GM06990 (cell line): Measurements from ENCODE around the gene NIPAL4.

Source experiments
- DNase-seq: peaks from one replicate; pipeline ENCODE4 v3.0.0-alpha.2; 2011; ENCODE audit not compliant: insufficient read length; ENCODE audit errors: extremely low read depth
- H3K27me3 ChIP-seq: replicated peaks from 2 replicates; pipeline ENCODE4 v1.6.0; 2011; ENCODE audit warnings: low read length; ENCODE audit not compliant: control insufficient read depth, insufficient read depth
- H3K36me3 ChIP-seq: 2 replicates; pipeline ENCODE4 v1.5.1; 2011; ENCODE audit warnings: low read length; ENCODE audit not compliant: control insufficient read depth, insufficient read depth
- H3K4me3 ChIP-seq: replicated peaks from 2 replicates; pipeline ENCODE4 v1.5.1; 2011; ENCODE audit warnings: low read depth, mild to moderate bottlenecking, control low read depth, low read length
- CTCF ChIP-seq: IDR thresholded peaks from 2 replicates; pipeline ENCODE4 v1.5.1; 2011; ENCODE audit warnings: low read length, control low read depth, mild to moderate bottlenecking, inconsistent platforms; ENCODE audit not compliant: insufficient read depth, poor library complexity, severe bottlenecking

Gene NIPAL4

GRCh38 chr5:157509587-157509986, 49.6 kb downstream of the NIPAL4 start:
- TF ChIP-seq CTCF = no peak
- no peaks in the 10 kb centered on the region for H3K27me3 ChIP-seq
- DNase-seq = no peak
- H3K36me3 ChIP-seq = peaks cover 10% of the 10 kb centered on the region
- H3K4me3 ChIP-seq = no peak overlapping the region

- H3K4me3 ChIP-seq = no peak overlapping the region
- DNase-seq = no peak
- H3K36me3 ChIP-seq = peaks cover 9% of the 10 kb centered on the region
- no peaks in the 10 kb centered on the region for H3K27me3 ChIP-seq
- TF ChIP-seq CTCF = no peak
Measured at GRCh38 chr5:157510682-157511081, 50.7 kb downstream of the NIPAL4 start.

- no peak overlapping the region for H3K4me3 ChIP-seq
- peaks cover 10% of the 10 kb centered on the region for H3K36me3 ChIP-seq
- DNase-seq = no peak
- no peaks in the 10 kb centered on the region for H3K27me3 ChIP-seq
- no peak for TF ChIP-seq CTCF
Measured at GRCh38 chr5:157511651-157512644, 51.9 kb downstream of the NIPAL4 start.

- no peak for DNase-seq
- H3K4me3 ChIP-seq = no peak overlapping the region
- no peak for TF ChIP-seq CTCF
- peaks cover 9% of the 10 kb centered on the region for H3K36me3 ChIP-seq
- no peaks in the 10 kb centered on the region for H3K27me3 ChIP-seq
Measured at GRCh38 chr5:157513182-157513581, 53.2 kb downstream of the NIPAL4 start.

- H3K36me3 ChIP-seq = peaks cover 9% of the 10 kb centered on the region
- no peak overlapping the region for H3K4me3 ChIP-seq
- TF ChIP-seq CTCF = no peak
- no peak for DNase-seq
- no peaks in the 10 kb centered on the region for H3K27me3 ChIP-seq
Measured at GRCh38 chr5:157514974-157515373, 55.0 kb downstream of the NIPAL4 start.
